Mucosa of rectum (tissue), 2 donors: Measurements from ENCODE around the gene OR5A1.

Experiments used
- H3K27ac ChIP-seq, 2 donors: one replicate each; pipeline ENCODE4 v1.7.0; 2013; ENCODE audit warnings: inconsistent platforms in 2 of 2, low read depth in 2 of 2, low read length in 2 of 2
- H3K27me3 ChIP-seq, 2 donors: one replicate each; pipeline ENCODE4 v1.7.0; 2013; ENCODE audit warnings: low read length in 2 of 2; ENCODE audit not compliant: control insufficient read depth in 2 of 2, insufficient read depth in 2 of 2
- H3K36me3 ChIP-seq, 2 donors: one replicate each; pipeline ENCODE4 v1.7.0; 2013; ENCODE audit warnings: low read length in 2 of 2; ENCODE audit not compliant: control insufficient read depth in 2 of 2, insufficient read depth in 2 of 2
- H3K4me1 ChIP-seq, 2 donors: one replicate each; pipeline ENCODE4 v1.7.0; 2013; ENCODE audit warnings: low read length in 2 of 2, mild to moderate bottlenecking in 1 of 2; ENCODE audit not compliant: control insufficient read depth in 2 of 2, insufficient read depth in 2 of 2
- H3K4me3 ChIP-seq, 2 donors: one replicate each; pipeline ENCODE4 v1.7.0; 2013; ENCODE audit warnings: low read length in 2 of 2
- H3K9ac ChIP-seq, 2 donors: one replicate each; pipeline ENCODE4 v1.7.0; 2013; ENCODE audit warnings: low read length in 2 of 2, low read depth in 1 of 2, mild to moderate bottlenecking in 1 of 2
- H3K9me3 ChIP-seq, 2 donors: one replicate each; pipeline ENCODE4 v1.7.0; 2013; ENCODE audit warnings: low read length in 2 of 2; ENCODE audit not compliant: control insufficient read depth in 2 of 2
- donor health status: healthy.
- donor health status: Normal muscosa, but diverticular disease.

OR5A1 gene

DNA sequence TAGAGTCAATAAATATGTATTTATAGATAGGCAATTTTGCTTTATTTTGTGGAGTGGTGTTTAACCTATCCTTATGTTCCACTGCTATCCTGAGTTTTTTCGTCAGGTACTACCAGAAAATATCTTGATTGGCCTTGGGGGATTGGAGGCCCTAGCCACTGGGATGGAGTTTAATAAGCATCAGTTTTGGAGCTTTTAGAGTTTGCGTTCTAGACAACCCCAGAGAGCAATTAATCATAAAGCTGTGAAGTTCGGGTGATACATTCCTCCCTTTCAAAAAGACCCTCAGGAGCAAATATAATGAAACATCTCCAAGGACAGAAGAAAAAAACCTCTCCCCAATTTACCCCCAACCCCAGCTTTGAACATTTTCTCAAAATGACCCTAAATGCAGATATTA is at the start of gene OR5A1:
Gene OR5A1 (plus strand): TSS at position 301 of the 400 bp plus-strand sequence. CDS start 6,700 bp downstream, outside the sequence.
- Histone ChIP-seq H3K4me3 (no peak within 1 kb of the TSS), H3K4me1 (no peaks in the 10 kb centered on the region), H3K9me3 (no peaks in the 10 kb centered on the region), H3K27me3 (peaks cover 0 to 5% of the 10 kb centered on the region in 2 donors), H3K36me3 (no peaks in the 10 kb centered on the region), H3K27ac (no peak within 1 kb of the TSS), H3K9ac (no peak within 1 kb of the TSS)

DNA sequence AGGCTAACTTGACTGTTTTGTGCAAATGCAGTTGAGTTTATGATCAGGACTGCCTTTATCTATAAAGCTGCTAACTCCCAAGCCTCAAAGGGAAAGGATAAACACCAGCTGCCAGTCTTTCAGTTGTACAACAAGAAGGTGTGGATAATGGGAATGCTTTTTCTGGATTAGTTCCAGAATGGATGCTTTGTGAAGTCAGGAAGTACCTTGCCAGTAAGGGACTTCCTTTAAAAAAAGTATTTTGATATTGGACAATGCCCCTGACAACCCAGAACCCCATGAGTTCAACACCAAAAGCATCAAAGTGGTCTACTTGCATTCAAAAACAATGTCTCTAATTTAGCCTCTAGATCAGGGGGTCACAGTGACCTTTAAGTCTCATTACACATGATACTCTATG is 42.1 kb upstream of the OR5A1 start:
- H3K36me3 ChIP-seq: no peaks in the 10 kb centered on the region
- no peak overlapping the region for H3K4me3 ChIP-seq
- H3K9ac ChIP-seq: no peak overlapping the region
- no peaks in the 10 kb centered on the region for H3K9me3 ChIP-seq
- no peak overlapping the region for H3K27ac ChIP-seq
- no peaks in the 10 kb centered on the region for H3K27me3 ChIP-seq
- no peaks in the 10 kb centered on the region for H3K4me1 ChIP-seq

DNA sequence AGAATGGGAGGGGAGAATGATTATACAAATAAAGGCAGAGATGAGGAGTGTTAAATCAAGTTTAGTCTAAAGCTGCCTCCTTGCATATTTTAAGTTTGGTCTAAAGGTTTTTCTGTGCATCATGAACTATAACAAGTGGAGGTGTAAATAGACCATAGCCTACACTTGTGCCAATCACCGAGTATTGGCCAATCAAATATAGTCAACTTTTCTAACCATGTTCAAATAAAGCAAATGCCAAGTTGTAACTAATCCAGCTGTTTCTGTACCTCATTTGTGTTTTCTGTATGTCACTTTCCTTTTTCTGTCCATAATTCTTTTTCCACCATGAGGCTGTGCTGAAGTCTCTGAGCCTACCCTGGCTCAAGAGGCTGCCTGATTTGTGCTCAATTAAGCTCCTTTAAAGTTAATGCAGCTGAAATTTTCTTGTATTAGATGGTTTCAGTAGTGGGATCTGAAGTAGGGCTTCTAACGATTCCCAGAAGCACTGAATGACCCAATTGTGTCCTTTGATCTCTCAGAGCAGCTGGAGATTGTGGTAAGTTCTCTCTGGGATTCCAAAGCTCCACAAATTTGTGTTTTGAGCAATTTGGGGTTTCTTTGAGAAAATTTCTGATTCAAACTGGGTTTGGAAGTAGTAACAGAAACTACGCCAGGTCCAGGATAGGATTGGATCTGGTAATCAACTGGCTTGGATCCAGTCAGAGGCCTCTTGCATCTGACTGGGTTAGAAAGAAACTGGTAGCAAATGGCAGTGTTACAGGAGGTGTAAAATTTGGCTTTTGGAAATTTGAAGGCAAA is 35.6 kb upstream of the OR5A1 start:
- Histone ChIP-seq H3K9me3 (no peaks in the 10 kb centered on the region), H3K4me1 (no peaks in the 10 kb centered on the region), H3K27me3 (no peaks in the 10 kb centered on the region), H3K27ac (no peak overlapping the region), H3K4me3 (no peak overlapping the region), H3K9ac (no peak overlapping the region), H3K36me3 (no peaks in the 10 kb centered on the region)

DNA sequence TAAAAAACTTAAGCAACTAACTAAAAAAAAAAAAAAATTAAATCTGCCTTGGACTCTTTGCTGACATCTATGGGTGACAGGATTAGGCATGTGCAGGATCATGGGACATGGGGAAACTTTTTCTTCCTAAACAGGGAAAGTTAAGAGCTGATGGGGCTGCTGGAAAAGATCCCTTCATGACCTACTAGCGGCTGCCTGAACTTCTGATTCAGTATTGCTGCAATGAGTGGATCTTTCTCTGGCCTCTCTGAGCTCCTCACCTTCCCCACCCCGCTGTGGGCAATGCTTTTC is 35.1 kb upstream of the OR5A1 start:
- Histone ChIP-seq H3K4me3 (no peak overlapping the region), H3K4me1 (no peaks in the 10 kb centered on the region), H3K9ac (no peak overlapping the region), H3K27ac (no peak overlapping the region), H3K9me3 (no peaks in the 10 kb centered on the region), H3K27me3 (no peaks in the 10 kb centered on the region), H3K36me3 (no peaks in the 10 kb centered on the region)

DNA sequence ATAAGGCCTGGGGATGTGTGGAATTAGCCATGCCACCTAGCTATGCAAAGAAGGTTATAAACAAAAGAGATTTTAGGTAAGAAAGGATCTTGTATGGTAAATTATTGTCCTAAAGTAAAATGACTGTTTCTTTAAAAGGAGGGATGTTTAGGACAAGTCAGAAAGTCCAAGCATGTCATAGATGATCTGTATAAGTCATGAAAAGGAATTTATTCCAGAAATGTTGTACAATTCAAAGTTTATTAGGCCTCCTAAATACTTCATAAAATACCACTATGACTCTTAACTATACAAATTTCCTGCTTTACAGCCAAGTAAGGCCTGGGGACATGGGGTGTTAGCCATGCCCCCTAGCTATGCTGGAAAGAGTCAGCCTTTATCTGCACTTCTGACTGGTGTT is 32.7 kb upstream of the OR5A1 start:
- no peaks in the 10 kb centered on the region for H3K27me3 ChIP-seq
- H3K36me3 ChIP-seq: no peaks in the 10 kb centered on the region
- no peak overlapping the region for H3K9ac ChIP-seq
- H3K27ac ChIP-seq: no peak overlapping the region
- no peaks in the 10 kb centered on the region for H3K4me1 ChIP-seq
- H3K9me3 ChIP-seq: no peaks in the 10 kb centered on the region
- H3K4me3 ChIP-seq: no peak overlapping the region

DNA sequence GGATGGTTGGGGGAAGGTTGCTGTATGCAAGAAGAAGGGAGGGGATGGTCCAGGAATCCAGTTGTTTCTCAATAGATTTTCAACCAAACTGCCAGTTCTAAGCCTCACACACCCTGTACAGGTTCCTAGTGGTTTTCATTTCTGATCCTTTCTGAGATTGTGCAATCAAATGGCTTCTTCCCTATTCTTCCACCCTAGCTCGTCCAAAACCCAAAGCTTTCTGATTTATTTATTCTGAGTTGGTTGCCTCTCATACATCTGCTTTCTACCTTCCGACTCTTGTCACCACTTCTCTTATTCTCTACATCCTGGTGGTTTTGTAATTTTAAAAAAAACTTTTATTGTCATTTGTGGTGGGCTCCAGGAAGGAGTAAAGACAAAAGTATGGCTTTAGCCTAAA is 22.6 kb upstream of the OR5A1 start:
- H3K27me3 ChIP-seq: no peaks in the 10 kb centered on the region
- H3K27ac ChIP-seq: no peak overlapping the region
- H3K36me3 ChIP-seq: no peaks in the 10 kb centered on the region
- H3K4me3 ChIP-seq: no peak overlapping the region
- H3K9me3 ChIP-seq: no peaks in the 10 kb centered on the region
- no peaks in the 10 kb centered on the region for H3K4me1 ChIP-seq
- no peak overlapping the region for H3K9ac ChIP-seq

DNA sequence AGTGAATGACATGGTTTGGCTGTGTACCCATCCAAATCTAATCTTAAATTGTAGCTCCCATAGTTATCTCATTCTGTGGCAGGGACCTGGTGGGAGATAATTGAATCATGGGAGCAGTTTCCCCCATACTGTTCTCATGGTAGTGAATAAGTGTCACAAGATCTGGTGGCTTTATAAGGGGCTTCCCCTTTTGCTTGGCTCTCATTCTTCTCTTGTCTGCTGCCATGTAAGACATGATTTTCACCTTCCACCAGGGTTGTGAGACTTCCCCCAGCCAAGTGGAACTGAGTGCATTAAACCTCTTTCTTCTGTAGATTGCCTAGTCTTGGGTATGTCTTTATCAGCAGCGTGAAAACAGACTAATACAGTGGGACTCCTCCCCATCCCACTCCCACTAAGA is 21.2 kb upstream of the OR5A1 start:
- no peak overlapping the region for H3K27ac ChIP-seq
- H3K27me3 ChIP-seq: no peaks in the 10 kb centered on the region
- no peaks in the 10 kb centered on the region for H3K9me3 ChIP-seq
- H3K9ac ChIP-seq: no peak overlapping the region
- no peak overlapping the region for H3K4me3 ChIP-seq
- H3K36me3 ChIP-seq: no peaks in the 10 kb centered on the region
- H3K4me1 ChIP-seq: no peaks in the 10 kb centered on the region

DNA sequence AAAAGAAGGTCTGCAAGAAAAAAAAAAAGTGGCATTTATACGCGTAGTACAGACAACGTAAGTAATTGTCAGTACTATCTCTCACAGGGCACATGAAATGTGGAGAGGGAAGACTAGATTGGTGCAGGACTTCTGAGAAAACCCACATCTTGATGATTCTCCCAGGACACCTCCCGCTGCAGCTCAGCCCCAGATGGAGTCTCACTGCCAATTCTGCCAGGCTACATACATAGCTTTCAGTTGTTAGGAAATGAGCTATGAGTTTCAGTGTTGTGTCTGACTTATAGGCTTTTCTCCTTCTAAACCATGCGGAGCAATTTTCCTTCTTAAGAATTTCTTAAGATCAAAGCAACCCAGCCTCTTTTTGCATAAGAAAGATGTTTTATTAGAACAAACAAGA is 19.7 kb upstream of the OR5A1 start:
- Histone ChIP-seq H3K36me3 (no peaks in the 10 kb centered on the region), H3K9me3 (no peaks in the 10 kb centered on the region), H3K27me3 (no peaks in the 10 kb centered on the region), H3K9ac (no peak overlapping the region), H3K4me3 (no peak overlapping the region), H3K27ac (no peak overlapping the region), H3K4me1 (no peaks in the 10 kb centered on the region)

GRCh38 chr11:59417023-59417422 is 19.2 kb upstream of the OR5A1 start:
- Histone ChIP-seq H3K4me1 (no peaks in the 10 kb centered on the region), H3K36me3 (no peaks in the 10 kb centered on the region), H3K9ac (no peak overlapping the region), H3K4me3 (no peak overlapping the region), H3K9me3 (no peaks in the 10 kb centered on the region), H3K27me3 (no peaks in the 10 kb centered on the region), H3K27ac (no peak overlapping the region)

DNA sequence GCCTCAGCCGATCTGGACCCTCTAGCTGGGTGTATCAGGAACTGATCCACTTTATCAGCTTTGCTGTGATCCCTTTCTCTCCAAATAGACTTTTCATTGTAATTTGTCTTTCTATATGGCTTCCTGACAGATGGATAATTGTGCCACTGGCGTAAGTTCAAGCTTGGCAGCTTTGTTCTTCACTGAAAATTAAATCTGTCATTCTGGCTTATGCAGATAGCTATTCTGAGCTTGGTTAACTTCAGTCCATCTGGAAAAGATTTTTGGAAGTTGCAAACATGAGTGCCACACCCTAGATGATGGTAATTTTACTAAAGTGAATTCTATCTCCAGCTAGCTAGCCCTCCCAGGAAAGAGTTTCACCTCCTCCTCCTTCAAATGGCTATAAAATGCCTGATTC is 18.1 kb upstream of the OR5A1 start:
- Histone ChIP-seq H3K4me1 (no peaks in the 10 kb centered on the region), H3K9me3 (no peaks in the 10 kb centered on the region), H3K27me3 (no peaks in the 10 kb centered on the region), H3K36me3 (no peaks in the 10 kb centered on the region), H3K9ac (no peak overlapping the region), H3K27ac (no peak overlapping the region), H3K4me3 (no peak overlapping the region)

DNA sequence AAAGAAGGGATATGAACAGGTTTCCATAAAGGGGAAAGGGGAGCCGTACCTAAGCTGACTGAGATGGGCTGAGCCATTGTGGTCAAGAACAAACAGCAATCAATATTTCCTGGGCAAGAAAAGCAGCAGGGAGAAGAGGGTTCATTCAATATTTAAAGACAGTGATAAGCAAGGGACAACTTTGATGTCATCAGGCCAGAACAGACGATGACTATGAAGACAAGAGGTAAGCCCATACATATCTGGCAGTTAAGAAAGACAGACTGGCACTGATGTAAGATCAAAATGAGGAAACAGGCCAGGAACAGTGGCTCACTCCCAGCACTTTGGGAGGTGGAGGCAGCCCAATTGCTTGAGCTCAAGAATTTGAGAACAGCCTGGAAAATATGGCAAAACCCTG is 12.4 kb upstream of the OR5A1 start:
- Histone ChIP-seq H3K36me3 (no peaks in the 10 kb centered on the region), H3K27me3 (no peaks in the 10 kb centered on the region), H3K4me3 (no peak overlapping the region), H3K27ac (no peak overlapping the region), H3K9me3 (no peaks in the 10 kb centered on the region), H3K9ac (no peak overlapping the region), H3K4me1 (no peaks in the 10 kb centered on the region)
